ACHN (cell line): ENCODE data around the gene SLC2A11.
"Not testable (repeated sequence)": the region's sequence is repeated elsewhere in the genome, so short reads cannot be mapped to it uniquely, and the experiment has no call there.

Experiments used
- DNase-seq: peaks from one replicate; pipeline ENCODE4 v3.0.0-alpha.2; 2015
- in situ Hi-C: cut with HindIII; loops from 2 replicates; pipeline ENCODE4 v1.10.0; 2017; ENCODE audit warnings: low sequenced_read_pairs, low pct_ligation_motif_present, low pct_unique_long_range_greater_than_20kb

SLC2A11 gene

GRCh38 chr22:23842599-23842998 is 15.1 kb upstream of the SLC2A11 start:
- DNase-seq: no peak
- in situ Hi-C loops: no loop called here

- DNase-seq: no peak
- in situ Hi-C loops: no loop called here
These were observed 12.9 kb upstream of the SLC2A11 start for GRCh38 chr22:23844739-23845202.

DNA sequence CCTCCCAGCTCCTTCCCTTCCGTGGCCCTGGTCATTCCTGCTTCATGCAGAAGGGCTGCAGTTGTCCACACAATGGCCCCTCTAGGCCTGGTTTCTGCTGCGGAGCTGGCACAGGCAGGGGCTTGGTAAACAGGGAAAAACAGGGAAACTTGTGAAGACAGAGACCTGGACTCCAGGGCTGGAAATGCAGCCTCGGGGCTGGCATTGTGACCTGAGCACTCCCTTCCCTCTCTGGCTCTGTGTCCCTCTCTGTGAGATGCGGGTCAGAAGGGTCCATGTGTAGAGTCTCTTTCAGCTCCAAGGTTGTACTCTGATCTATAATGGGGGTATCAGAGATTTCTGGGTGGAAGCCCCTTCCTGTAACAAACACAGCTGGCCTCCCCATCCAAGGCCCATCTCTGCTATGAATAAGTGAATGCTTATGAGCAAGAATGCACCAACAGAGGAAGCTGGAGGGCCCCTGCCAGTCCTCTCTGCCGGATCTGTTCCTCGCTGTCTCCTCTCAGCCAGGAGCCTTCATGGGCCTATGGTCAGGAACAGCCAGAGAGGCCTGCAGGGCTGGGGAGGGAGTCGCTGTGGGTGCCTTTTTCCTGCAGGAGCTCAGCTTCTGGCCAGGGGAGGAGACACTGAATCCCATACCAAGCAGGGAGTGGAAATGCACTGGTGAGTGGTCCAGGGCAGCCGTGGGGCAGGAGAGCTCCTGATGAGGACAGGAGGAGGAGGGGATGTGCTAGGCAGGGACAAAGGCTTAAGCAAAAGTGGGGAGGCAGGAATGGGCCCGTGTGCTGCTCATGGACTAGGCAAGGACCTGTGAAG is 12.2 kb upstream of the SLC2A11 start:
- in situ Hi-C loops: no loop called here
- DNase-seq: no peak

DNA sequence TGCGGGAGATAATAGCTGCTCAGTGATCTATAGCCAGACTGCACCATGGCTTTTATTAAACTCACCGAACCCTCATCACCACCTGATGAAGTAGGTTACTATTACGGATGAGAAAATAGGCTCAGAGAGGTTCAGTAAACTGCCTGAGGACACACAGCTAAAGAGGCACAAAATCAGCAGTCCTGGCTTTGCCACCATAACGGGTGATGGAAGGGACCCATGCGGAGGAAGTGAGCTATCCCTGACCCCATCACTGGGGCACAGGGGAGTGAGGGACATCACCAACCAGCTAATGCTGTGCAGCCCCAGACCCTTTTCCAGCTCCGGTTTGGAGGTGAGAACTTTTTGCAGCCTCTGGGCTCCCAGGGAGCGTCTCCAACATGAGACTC is 11.6 kb upstream of the SLC2A11 start:
- in situ Hi-C loops: no loop called here
- DNase-seq: no peak

DNA sequence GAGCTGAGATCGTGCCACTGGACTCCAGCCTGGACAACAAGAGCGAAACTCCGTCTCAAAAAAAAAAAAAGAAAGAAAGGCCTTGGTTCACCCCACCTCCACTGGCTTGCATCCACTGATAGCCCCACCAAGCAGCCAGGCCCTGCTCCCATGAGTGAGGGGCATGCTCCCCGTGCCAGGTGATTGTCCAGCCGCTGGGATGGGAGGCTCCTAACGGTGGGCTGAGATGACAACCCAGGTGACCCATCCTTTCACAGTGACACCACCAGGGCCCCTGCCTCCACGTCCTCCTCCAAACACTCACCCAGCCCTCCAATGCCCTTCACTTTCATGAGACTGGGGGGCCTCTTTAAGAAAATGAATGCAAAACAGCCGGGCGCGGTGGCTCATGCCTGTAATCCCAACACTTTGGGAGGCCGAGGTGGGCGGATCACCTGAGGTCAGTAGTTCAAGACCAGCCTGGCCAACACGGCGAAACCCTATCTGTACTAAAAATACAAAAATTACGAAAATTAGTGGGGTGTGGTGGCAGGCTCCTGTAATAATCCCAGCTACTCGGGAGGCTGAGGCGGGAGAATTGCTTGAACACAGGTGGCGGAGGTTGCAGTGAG is 10.3 kb upstream of the SLC2A11 start:
- DNase-seq: no peak
- in situ Hi-C loops: no loop called here

DNA sequence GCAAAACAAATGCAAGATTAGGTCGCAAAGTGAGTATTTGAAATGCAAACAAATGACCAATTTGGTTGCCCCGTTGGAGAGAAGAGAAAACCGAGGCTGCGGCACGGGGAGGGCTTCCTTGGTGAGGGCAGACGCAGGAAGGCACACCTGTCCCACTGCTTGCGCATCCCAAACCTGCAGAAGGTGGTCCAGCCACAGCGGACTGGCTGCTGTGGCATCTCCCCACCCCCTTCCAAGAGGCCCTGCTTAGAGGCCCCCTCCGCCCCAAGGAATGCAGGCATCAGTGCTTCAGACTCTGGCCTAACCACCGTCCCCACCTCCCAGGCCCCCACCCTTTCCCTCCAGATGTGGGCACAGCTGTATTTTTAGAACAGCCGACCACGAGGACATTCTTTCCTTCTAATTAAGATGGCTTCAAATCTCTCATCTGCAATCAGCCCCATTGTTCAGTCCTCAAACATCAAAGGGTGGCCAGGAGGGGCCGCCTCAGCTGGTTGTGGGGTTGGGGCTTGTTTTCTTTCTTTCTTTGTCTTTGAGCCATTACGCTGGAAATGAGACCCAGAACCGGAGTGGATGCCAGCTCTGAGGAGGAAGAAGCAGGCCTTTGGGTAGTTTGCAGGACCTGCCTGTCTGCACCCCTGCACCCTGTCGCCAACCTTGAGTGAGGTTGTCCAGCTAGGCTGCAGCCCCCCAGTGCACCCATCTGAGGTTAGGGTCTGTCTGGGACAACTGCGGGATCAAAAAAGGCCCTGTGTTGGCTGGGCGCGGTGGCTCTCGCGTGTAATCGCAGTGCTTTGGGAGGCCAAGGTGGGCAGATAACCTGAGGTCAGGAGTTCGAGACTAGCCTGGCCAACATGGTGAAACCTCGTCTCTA is 9.4 kb upstream of the SLC2A11 start:
- in situ Hi-C loops: no loop called here
- DNase-seq: no peak

DNA sequence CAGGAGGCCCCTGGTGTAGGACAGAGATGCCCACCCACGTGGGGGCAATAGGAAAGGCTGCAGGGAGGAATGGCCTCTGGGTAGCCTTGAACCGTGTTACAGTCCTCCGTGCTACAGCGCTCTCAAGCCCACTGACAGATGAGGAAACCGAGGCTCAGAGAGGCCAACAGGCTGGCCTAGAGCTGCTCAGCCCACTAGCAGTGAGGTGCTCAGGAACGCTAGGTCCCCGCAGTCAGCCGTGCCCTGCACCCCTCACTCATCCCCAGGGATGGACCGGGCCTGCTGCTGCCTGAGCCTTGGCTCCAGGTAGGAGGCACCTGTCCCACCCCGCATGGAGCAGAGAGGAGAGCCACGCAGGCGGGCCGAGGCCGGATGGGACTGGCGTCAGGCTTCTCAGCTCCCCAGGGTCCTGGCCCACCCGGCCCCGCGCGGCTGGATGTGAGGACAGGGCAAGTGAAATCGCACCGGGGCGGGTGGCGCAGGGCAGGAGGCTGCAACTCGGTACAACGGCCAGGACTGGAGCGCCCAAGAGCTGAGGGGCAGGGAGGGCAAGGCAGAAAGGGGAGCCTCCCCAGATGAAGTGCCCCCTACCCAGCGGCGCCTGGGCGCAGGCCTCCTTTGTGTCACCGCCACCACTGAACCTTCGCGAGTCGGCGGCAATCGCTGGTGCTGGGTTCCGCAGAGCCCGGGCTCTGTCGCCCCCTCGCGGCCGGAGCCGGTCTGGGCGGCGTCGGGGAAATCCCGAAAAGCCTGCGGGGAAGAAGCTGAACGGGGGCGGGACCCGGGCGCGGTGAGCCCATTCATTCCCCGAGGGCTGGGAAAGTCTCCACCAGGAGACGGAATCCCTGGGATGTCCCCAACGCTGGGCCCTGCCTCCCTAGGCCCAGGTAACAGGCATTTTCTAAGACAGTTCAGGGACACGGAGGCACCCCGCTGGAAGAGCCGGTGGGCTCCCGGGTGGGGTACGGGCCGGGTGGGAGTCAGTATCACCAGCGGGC is 8.4 kb upstream of the SLC2A11 start:
- in situ Hi-C loops: no loop called here
- DNase-seq: peak; percentile 64

- in situ Hi-C loops: no loop called here
- no peak for DNase-seq
These were observed 7.5 kb upstream of the SLC2A11 start for GRCh38 chr22:23850136-23850611.

DNA sequence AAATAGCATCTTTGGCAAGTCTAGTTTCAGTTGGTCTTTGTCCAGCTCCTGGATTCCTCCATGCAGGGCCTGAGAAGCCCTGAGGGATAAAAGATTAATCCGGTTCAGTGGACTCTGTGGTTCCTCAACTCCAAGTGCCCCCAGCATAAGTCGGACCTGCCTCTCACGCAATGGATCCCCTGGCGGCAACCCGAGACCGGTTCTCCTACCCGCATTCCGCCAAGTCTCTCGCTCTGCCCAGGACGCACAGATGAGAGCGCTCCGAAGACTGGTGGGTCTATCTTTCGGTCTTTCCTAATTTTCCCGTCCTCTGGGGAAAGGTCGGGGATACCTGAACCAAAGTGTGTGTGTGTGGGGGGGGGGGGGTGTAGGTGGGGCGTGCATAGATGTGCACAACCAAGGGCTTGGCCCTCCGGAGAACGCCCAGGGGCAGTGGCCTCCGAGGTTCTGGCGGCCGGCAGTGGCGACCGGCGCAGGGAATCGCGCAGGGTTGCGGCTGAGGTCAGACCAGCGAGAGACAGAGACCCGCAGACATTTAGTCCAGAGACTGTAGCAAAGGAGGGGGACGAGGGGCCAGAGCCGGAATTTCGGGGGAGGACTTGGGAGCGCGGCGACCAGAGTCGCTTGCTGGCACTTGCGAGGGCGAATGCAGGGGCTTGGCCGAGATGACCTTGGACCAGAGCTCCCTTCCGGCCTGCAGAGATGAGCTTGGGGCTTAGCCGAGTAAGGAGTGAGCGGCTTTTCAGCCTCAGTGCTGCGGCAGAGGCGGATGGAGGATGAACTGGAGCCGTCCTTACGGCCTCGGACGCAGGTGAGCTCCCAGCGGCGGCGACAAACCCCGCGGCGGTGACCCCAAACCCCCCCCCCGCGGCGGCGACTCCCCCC is 712 bp upstream of the SLC2A11 start:
- DNase-seq: peak; percentile 74
- in situ Hi-C loops: no loop called here

- DNase-seq: no peak
- in situ Hi-C loops: no loop called here
These were observed 775 bp downstream of the SLC2A11 start for GRCh38 chr22:23858484-23858815.

DNA sequence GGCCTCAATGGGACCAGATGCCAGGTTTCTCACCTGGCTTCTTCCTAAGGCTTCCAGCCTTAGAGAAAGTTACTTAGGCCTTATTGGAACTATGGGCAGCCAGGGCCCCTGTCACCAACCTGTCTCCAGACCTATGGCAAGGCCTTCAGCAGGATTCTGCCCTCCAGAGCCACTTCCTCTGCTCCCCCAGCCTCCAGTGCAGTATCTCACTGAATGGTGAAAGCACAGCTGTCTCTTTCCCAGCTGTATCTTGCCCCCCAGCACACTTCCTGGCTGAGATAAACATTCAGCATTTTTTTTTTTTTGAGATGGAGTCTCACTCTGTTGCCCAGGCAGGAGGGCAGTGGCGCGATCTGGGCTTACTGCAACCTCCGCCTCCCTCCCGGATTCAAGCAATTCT is 1.5 kb downstream of the SLC2A11 start:
- in situ Hi-C loops: no loop called here
- no peak for DNase-seq

DNA sequence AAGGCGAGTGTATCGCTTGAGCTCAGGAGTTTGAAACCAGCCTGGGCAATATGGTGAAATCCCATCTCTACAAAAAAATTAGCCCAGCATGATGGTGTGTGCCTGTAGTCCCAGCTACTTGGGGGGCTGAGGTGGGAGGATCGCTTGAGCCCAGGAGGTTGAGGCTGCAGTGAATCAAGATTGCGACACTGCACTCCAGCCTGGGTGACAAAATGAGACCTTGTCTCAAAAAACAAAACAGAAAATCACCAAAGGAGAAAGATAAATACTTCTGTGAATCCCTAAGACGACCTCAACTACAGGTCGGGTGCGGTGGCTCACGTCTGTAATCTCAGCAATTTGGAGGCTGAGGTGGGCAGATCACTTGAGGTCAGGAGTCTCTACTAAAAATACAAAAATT is 2.5 kb downstream of the SLC2A11 start:
- in situ Hi-C loops, DNase-seq: not testable (repeated sequence)

DNA sequence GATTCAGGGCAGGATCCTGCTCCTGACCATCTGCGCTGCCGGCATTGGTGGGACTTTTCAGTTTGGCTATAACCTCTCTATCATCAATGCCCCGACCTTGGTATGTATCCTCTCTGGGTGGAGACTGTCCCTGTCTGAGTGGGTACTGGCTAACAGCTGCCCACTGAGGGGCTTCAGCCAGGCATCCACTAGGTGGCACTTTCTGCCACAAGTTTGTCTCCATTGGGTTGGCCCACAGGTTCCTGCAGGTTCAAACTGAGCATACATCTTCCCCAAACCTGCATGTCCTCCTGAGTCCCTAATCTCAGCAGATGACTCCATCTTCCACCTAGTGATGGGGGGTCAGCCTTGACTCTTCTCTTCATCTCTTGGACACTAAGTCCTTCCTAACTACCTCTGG is 4.4 kb downstream of the SLC2A11 start:
- DNase-seq: peak; percentile 44
- in situ Hi-C loops: no loop called here

DNA sequence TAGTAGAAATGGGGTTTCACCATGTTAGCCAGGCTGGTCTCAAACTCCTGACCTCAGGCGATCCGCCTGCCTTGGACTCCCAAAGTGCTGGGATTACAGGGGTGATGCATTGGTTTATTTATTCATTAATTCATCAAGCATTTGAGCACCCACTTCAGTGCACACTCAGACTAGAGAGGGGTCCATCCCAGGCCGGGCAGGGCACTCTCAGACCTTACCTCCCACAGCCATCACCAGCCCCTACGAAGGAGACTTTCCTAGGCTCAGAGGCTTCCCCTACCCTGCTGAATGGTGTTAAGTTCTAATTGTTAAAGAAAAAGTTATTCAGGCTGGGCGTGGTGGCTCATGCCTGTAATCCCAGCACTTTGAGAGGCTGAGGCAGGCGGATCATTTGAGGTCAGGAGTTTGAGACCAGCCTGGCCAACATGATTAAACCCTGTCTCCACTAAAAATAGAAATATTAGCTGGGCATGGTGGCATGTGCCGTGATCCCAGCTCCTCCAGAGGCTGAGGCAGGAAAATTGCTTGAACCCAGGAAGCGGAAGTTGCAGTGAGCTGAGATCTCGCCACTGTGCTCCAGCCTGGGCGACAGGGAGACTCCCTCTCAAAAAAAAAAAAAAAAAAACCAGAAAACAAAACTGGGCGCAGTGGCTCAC is 7.0 kb downstream of the SLC2A11 start:
- DNase-seq, in situ Hi-C loops: not testable (repeated sequence)

- in situ Hi-C loops: no loop called here
These were observed 10.9 kb downstream of the SLC2A11 start for GRCh38 chr22:23868580-23868979.

GRCh38 chr22:23874871-23875270 is 17.2 kb downstream of the SLC2A11 start:
- DNase-seq: no peak
- in situ Hi-C loops: no loop called here

More at GRCh38 chr22:23868580-23868979, 10.9 kb downstream of the SLC2A11 start:
- DNase-seq: no peak

GRCh38 chr22:23875801-23876200 is 18.1 kb downstream of the SLC2A11 start:
- no peak for DNase-seq
- in situ Hi-C loops: no loop called here
